Coronary artery (tissue), 2 donors: ENCODE measurements around the gene SAMSN1.
A peak's percentile ranks its signal among the peaks of the same experiment; 100 is the strongest.

Experiments
- DNase-seq: peaks from one replicate; pipeline ENCODE4 v3.0.0-alpha.2; 2017; ENCODE audit warnings: low spot score
- H3K27ac ChIP-seq, 2 donors: fragments of 200-600 bp; sonication (generic); one replicate each; pipeline ENCODE4 v1.5.1; 2016 to 2019
- H3K4me3 ChIP-seq: fragments of 200-600 bp; sonication (generic); 2 replicates; pipeline ENCODE4 v1.5.1; 2016; ENCODE audit warnings: mild to moderate bottlenecking, moderate library complexity
- TF ChIP-seq, protein P1 (sequence below): fragments of 200-600 bp; sonication (generic); IDR thresholded peaks from one replicate; pipeline ENCODE4 v1.5.1; 2019; ENCODE audit warnings: antibody characterized with exemption

Gene SAMSN1

DNA sequence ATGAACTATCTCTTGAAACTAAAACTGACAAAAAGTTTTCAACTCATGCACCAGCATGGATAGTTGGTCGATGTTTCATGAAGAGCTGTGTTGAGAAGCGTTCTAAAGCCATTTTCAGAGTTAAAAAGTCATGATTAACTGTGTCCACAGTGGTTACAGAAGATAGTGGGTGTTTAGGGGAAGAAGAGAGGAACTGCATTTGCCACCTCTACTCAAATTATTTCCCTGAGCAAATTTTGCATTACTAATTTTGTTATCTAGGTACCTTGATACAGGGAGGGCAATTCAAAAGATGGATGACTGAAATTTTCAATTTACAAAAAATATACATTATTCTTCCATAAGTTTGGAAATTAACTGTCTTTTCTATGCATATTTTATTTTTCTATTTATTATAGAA lies 15.5 kb downstream of the SAMSN1 start:
- no peak for DNase-seq
- TF ChIP-seq, protein P1, sequence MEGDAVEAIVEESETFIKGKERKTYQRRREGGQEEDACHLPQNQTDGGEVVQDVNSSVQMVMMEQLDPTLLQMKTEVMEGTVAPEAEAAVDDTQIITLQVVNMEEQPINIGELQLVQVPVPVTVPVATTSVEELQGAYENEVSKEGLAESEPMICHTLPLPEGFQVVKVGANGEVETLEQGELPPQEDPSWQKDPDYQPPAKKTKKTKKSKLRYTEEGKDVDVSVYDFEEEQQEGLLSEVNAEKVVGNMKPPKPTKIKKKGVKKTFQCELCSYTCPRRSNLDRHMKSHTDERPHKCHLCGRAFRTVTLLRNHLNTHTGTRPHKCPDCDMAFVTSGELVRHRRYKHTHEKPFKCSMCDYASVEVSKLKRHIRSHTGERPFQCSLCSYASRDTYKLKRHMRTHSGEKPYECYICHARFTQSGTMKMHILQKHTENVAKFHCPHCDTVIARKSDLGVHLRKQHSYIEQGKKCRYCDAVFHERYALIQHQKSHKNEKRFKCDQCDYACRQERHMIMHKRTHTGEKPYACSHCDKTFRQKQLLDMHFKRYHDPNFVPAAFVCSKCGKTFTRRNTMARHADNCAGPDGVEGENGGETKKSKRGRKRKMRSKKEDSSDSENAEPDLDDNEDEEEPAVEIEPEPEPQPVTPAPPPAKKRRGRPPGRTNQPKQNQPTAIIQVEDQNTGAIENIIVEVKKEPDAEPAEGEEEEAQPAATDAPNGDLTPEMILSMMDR = no peak
- Histone ChIP-seq H3K4me3 (no peak overlapping the region), H3K27ac (no peak overlapping the region)

DNA sequence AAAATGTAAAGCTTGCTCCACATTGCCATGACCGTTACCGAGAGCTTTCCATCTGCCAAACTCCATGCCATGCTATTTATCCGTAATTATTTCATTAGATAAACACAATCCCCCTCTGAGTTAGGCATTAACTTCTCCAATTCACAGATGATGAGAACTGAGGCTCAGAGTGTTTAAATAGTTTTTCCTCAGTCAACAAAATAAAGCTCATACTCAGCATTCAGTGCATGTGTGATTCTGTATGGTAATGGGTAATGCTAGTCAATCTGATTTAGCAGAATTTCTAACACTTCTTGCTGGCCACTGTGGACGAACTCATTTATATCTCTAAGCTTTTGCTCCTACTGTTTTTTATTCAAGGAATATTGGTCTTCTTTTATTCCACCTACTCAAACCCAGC lies 17.3 kb downstream of the SAMSN1 start:
- no peak for DNase-seq
- Histone ChIP-seq H3K27ac (peak overlapping the region in 1 of 2 donors; percentile 20), H3K4me3 (no peak overlapping the region)
- TF ChIP-seq, protein P1 = no peak

DNA sequence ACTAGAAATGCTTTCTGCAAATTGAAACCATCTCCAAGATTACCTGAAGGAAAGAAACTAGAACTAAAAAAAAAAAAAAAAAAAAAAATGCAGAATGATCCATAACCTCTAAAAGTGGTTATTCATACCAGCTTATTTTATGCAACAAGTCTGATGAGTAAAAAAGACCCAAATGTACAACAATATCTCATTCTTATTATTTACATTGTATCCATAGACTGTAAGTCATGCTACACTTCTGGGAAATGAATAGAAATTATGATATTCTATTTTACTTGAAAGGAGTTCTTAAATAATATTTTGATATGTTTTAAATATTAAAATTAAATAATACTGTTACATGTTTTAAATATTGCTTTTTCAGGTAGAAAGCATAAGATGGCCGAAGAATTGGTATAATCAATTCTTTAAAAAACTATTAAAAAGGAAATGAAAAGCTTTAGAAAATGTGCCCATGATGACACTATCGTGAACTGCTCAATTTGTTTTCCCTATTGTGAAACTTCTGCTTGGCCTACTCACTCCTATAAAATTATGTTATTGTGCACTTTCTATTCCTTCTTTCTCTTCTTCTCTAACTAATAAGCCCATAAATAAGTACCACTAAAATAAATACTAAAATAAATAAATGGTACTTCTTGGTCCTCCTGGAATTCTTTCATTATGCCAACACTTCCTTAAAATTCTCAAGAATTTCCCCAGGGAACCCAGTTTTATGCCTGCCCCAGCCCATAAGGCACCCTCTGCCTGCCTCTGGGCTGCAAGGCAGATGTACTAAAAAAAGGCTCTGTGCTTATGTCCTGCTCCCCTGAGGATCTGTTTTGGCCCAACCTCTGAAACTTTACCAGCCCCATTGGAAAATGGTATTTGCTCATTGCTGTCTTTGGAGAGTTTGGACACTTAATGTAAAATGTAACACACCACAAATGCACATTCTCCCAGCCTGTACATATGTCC lies 18.1 kb downstream of the SAMSN1 start:
- no peak overlapping the region for H3K4me3 ChIP-seq
- TF ChIP-seq, protein P1 = no peak
- peak overlapping the region in 1 of 2 donors; percentile 20 for H3K27ac ChIP-seq
- no peak for DNase-seq

DNA sequence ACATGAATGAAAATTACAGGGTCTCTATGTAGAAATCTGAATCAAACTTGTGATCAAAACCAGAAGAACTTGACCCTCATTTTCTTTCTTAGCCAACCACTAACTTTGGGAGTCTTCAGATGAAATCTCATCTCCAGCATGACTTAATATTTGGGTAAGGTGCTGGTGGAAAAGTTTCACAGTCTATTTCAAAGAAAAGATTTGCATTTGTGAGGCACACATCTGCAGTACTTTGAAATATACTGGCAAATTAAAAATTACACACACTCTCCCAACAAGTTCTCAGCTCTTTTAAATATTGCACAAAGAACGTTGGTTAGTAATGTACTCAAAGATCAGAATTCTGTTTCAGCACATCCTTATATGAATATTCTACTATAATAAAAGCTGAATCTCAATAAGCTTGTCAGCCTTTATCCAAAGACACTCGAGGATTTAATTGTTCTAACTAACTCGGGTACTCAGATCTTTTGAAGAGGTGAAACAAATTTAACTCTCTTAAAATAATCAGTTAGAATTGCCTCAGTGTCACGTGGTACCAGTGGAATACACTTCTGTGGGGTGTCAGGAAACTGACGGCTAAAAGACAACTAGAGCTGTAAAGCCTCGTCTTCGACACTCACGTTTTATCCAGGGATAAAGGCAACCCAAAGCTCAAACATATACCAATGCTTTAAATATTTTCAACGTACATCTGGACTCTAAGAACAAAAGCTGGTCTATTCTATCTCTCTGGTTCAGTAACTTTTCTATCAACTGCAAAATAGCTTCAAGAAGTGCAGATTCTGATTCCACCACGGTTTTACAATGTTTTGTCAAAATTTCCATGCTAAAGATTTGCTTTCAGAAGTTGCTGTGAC lies 19.0 kb downstream of the SAMSN1 start:
- H3K4me3 ChIP-seq = no peak overlapping the region
- no peak for DNase-seq

DNA sequence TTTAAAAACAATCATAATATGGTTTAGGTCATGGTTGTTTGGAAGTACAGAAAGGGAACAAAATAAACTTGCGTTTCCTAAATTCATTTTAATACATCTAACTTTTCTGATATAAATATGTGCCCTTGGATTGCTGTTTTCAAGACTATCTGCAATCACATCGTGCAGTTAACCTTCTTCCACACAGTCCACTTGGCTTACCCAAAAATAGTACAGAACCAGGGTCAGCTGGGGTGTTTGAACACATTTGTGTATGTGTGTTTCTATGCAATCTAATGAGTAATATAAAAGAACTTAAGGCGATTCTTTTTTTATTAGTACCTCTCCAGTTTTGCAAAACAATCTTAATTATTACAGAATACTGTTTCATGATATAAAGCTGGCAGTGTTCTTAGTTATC lies 19.9 kb downstream of the SAMSN1 start:
- no peak for DNase-seq
- Histone ChIP-seq H3K4me3 (no peak overlapping the region), H3K27ac (no peak overlapping the region)
- TF ChIP-seq, protein P1 = no peak

More for the DNA sequence above, 19.0 kb downstream of the SAMSN1 start:
- H3K27ac ChIP-seq = no peak overlapping the region
- TF ChIP-seq, protein P1 = no peak

DNA sequence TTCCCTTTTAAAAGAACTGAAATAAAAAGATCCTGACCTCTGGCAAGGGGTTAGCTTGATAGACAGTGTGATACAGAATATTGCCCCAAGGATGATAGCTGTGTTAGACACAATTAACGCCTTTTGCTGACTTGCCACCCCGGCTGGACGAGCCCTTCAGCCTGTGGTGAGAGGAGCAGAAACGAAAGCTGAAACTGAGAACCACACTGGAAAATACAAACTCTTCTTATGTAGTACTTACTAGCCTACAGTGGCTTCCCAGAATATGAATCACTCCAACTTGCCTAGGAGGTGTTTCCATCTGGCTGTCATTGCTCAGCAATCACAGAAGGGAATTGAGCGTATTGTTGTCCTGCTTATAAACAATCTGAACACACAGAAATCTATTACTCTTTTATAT lies 22.9 kb downstream of the SAMSN1 start:
- peak overlapping the region in 1 of 2 donors; percentile 36 for H3K27ac ChIP-seq
- no peak overlapping the region for H3K4me3 ChIP-seq
- TF ChIP-seq, protein P1 = no peak
- DNase-seq = no peak
